Neutrophil (primary cell): ENCODE measurements around the gene CCDC78.

Experiments
- H3K27ac ChIP-seq: fragments of 200-600 bp; sonication (generic); 2 replicates; pipeline ENCODE4 v1.5.1; 2016; ENCODE audit warnings: mild to moderate bottlenecking, moderate library complexity
- H3K27me3 ChIP-seq: fragments of 200-600 bp; sonication (generic); 2 replicates; pipeline ENCODE4 v1.6.0; 2016; ENCODE audit warnings: mild to moderate bottlenecking
- H3K36me3 ChIP-seq: fragments of 200-600 bp; sonication (generic); 2 replicates; pipeline ENCODE4 v1.5.1; 2017
- H3K4me1 ChIP-seq, 2 experiments: fragments of 200-600 bp in 1 of 2; sonication (generic) in 1 of 2; 1 replicate in 1 of 2; 2 replicates in 1 of 2; pipeline versions ENCODE4 v1.5.1 to v1.6.1; 2013 to 2016; ENCODE audit warnings: low read depth in 1 of 2, low read length in 1 of 2, mild to moderate bottlenecking in 1 of 2, moderate library complexity in 1 of 2; ENCODE audit not compliant: control insufficient read depth in 1 of 2, insufficient read depth in 1 of 2
- H3K4me3 ChIP-seq, 2 experiments: fragments of 200-600 bp in 1 of 2; sonication (generic) in 1 of 2; 1 replicate in 1 of 2; 2 replicates in 1 of 2; pipeline ENCODE4 v1.5.1; 2013 to 2016; ENCODE audit warnings: low read depth in 1 of 2, low read length in 1 of 2, mild to moderate bottlenecking in 1 of 2, moderate library complexity in 1 of 2
- H3K9me3 ChIP-seq: fragments of 200-600 bp; sonication (generic); 2 replicates; pipeline ENCODE4 v1.5.1; 2016
- CTCF ChIP-seq: fragments of 200-600 bp; sonication (generic); IDR thresholded peaks from 2 replicates; pipeline ENCODE4 v1.5.1; 2016; ENCODE audit warnings: antibody characterized with exemption

Gene CCDC78

DNA sequence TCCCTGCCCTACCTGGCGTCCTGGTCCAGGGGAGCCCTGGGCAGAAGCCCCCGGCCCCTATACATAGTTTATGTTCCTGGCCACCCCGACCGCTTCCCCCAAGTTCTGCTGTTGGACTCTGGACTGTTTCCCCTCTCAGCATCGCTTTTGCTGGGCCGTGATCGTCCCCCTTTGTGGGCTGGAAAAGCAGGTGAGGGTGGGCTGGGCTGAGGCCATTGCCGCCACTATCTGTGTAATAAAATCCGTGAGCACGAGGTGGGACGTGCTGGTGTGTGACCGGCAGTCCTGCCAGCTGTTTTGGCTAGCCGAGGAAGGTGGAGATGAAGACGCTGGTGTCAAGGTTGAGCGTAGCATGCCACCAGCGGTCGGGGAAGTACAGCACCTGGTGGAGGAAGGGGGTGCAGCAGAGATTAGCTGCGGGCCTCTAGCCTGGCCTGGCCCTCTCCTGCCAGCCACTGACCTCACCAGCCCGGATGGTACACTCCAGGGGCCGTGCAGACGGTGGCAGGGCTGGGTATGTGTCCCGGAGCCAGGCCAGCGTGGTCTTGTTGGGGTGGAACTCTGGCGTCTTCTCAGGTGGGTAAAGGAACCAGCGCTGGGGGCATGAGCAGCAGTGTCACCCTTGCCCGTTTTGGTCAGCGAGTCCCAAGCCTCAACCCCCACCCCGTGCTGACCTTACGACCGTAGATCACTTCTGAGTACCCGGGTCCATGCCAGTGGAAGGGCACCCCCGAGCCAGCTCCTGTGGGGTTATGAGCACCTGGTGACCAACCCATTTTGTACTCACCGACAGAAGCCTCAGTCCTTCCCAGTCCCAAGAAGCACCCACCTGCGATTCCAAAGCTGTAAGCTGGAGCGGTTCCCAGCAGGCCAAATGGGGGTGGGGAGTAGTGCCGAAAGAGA lies 43.5 kb downstream of the CCDC78 start:
- Histone ChIP-seq H3K9me3 (no peaks in the 10 kb centered on the region), H3K27me3 (peaks cover 7% of the 10 kb centered on the region), H3K36me3 (peaks cover 20% of the 10 kb centered on the region), H3K4me3 (no peak overlapping the region), H3K27ac (no peak overlapping the region), H3K4me1 (peaks cover 33 to 54% of the 10 kb centered on the region in 2 experiments)
- no peak for TF ChIP-seq CTCF

DNA sequence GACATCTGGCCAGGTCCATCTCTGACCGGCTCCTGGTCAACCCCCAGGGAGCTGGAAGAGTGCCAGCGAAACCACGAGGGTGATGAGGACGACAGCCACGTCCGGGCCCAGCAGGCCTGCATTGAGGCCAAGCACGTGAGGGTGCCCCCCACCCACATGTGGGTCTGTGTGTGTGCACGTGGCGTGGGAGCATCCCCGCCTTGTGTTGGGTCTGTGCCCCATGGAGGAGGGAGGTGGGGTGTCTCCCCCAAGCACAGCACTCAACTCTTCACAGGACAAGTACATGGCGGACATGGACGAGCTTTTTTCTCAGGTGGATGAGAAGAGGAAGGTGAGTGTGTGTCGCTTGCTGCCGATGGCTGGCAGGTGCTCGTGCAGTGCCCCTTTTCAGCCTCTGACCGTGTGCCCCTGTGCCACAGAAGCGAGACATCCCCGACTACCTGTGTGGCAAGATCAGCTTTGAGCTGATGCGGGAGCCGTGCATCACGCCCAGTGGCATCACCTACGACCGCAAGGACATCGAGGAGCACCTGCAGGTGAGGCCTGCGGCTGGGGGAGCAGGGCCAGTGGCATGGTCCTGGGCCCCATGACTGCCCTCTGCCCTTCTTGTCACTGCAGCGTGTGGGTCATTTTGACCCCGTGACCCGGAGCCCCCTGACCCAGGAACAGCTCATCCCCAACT lies 44.4 kb downstream of the CCDC78 start:
- peaks cover 19% of the 10 kb centered on the region for H3K36me3 ChIP-seq
- no peak overlapping the region for H3K27ac ChIP-seq
- H3K4me3 ChIP-seq: peak overlapping the region in 1 of 2 experiments; percentile 2
- no peaks in the 10 kb centered on the region for H3K9me3 ChIP-seq
- H3K27me3 ChIP-seq: peaks cover 15% of the 10 kb centered on the region
- no peak for TF ChIP-seq CTCF
- peaks cover 39 to 63% of the 10 kb centered on the region in 2 experiments for H3K4me1 ChIP-seq

GRCh38 chr16:680967-681745 lies 45.1 kb downstream of the CCDC78 start:
- Histone ChIP-seq H3K4me1 (peaks cover 43 to 70% of the 10 kb centered on the region in 2 experiments), H3K9me3 (no peaks in the 10 kb centered on the region), H3K27ac (peak overlapping the region; percentile 86), H3K4me3 (peak overlapping the region; percentile 83 to 91), H3K36me3 (peaks cover 14% of the 10 kb centered on the region), H3K27me3 (peaks cover 22% of the 10 kb centered on the region)
- TF ChIP-seq CTCF: no peak

- Histone ChIP-seq H3K9me3 (no peaks in the 10 kb centered on the region), H3K4me3 (peak overlapping the region; percentile 83 to 91), H3K27me3 (peaks cover 28% of the 10 kb centered on the region), H3K36me3 (peaks cover 14% of the 10 kb centered on the region), H3K4me1 (peaks cover 43 to 69% of the 10 kb centered on the region in 2 experiments), H3K27ac (peak overlapping the region; percentile 86)
- no peak for TF ChIP-seq CTCF
Observed at GRCh38 chr16:680625-680945, 45.7 kb downstream of the CCDC78 start.

GRCh38 chr16:679814-680624 lies 46.2 kb downstream of the CCDC78 start, which contains the start of gene STUB1:
STUB1 (plus strand) TSS chr16:680410; CDS start chr16:680526, 116 bp downstream.
- Histone ChIP-seq H3K4me3 (peak within 1 kb of the TSS; percentile 83 to 91), H3K36me3 (peaks cover 14% of the 10 kb centered on the region), H3K27me3 (peaks cover 34% of the 10 kb centered on the region), H3K4me1 (peaks cover 43 to 74% of the 10 kb centered on the region in 2 experiments), H3K9me3 (no peaks in the 10 kb centered on the region), H3K27ac (peak within 1 kb of the TSS; percentile 86)
- TF ChIP-seq CTCF: no peak
